OCI-LY3 (cell line): ENCODE measurements around the gene SH3TC2.

ENCODE experiments used
- EZH2phosphoT487 ChIP-seq: fragments of 200-600 bp; shearing (Covaris generic); IDR thresholded peaks from 2 replicates; pipeline ENCODE4 v1.6.1; 2018; ENCODE audit warnings: antibody characterized with exemption, mixed run types, low read depth
- TF ChIP-seq, protein P1 (sequence below): fragments of 200-600, 300-600 bp; sonication (generic); IDR thresholded peaks from 2 replicates; pipeline ENCODE4 v1.5.1; 2014; ENCODE audit warnings: antibody characterized with exemption, low read length, low read depth

DNA sequence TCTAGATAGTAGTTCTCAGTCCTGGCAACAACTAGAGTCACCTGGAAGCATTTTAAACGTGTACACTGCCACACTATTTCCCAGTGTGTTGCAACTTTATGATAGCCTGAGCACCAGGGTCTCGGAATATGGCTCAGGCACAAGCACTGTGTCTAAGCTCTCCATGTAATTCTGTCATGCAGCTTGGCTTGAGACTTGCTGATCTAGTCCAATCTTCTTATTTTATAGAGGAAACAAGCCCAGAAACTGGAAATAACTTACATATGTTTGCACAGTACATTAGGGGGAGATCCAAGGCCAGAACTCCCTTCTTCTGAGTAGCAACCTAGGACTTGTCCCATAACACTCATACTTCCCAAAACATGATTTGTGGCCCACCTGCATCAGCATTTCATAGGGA is 49.1 kb downstream of the SH3TC2 start:
- TF ChIP-seq, protein P1, sequence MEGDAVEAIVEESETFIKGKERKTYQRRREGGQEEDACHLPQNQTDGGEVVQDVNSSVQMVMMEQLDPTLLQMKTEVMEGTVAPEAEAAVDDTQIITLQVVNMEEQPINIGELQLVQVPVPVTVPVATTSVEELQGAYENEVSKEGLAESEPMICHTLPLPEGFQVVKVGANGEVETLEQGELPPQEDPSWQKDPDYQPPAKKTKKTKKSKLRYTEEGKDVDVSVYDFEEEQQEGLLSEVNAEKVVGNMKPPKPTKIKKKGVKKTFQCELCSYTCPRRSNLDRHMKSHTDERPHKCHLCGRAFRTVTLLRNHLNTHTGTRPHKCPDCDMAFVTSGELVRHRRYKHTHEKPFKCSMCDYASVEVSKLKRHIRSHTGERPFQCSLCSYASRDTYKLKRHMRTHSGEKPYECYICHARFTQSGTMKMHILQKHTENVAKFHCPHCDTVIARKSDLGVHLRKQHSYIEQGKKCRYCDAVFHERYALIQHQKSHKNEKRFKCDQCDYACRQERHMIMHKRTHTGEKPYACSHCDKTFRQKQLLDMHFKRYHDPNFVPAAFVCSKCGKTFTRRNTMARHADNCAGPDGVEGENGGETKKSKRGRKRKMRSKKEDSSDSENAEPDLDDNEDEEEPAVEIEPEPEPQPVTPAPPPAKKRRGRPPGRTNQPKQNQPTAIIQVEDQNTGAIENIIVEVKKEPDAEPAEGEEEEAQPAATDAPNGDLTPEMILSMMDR, result no peak
- no peak for TF ChIP-seq EZH2phosphoT487
